K562 (cell line): ENCODE data around the gene PRRT1. TPM values are rescaled to one million over a fixed set of nuclear protein-coding genes. Genes with fewer than 3 reads are reported as not detected.
A peak's percentile ranks its signal among the peaks of the same experiment; 100 is the strongest.

Source experiments
- ATAC-seq: fragments of 200-7000 bp; cut with Tn5 transposase; 3 replicates; pipeline ENCODE4 v1.9.1; 2020; ENCODE audit warnings: moderate library complexity
- BruUV-seq: library from RNA; stranded (reverse); fragments of 400-500 nt; replicated peaks from 2 replicates; lab custom pipeline; 2021; lab: Mats Ljungman, UMichigan
- CTCF ChIA-PET: fragments of 300-600 bp; formaldehyde crosslinking; extraction: SDS; loops from one replicate; lab custom pipeline; 2021; ENCODE audit warnings: low intra/inter-chr PET ratio; lab: Yijun Ruan, JAX
- POLR2A ChIA-PET: fragments of 300-600, 350-650 bp; sonication (Branson Sonifier 250); formaldehyde crosslinking; extraction: SDS; loops from one replicate; lab custom pipeline; 2021; ENCODE audit warnings: antibody characterized with exemption, inconsistent platforms; lab: Yijun Ruan, JAX
- DNase-seq, 4 experiments: peaks; one replicate each; pipeline versions ENCODE4 v3.0.0 to v3.0.0-alpha.2; 2011 to 2018; ENCODE audit warnings: low spot score in 3 of 4, mixed read lengths in 3 of 4; ENCODE audit errors: extremely low read depth in 1 of 4
- FAIRE-seq: peaks from 2 replicates; lab custom pipeline; 2011; peaks lifted over from hg19 to GRCh38; lab: Jason Lieb, UNC
- H2AFZ ChIP-seq: 2 replicates; pipeline ENCODE4 v1.6.0; 2011; ENCODE audit warnings: low read depth, low read length, control low read depth, inconsistent platforms
- H3K27ac ChIP-seq: fragments of 200-600 bp; 3 replicates; pipeline ENCODE4 v1.8.0; 2011; ENCODE audit warnings: low read depth, mild to moderate bottlenecking, control low read depth, inconsistent platforms, low read length, moderate library complexity, mixed read lengths; ENCODE audit errors: extremely low read depth
- H3K27me3 ChIP-seq, 2 experiments: fragments of 300-600 bp in 1 of 2; 2 replicates in 1 of 2; 3 replicates in 1 of 2; pipeline versions ENCODE4 v1.6.0 to v1.8.0; 2011; ENCODE audit warnings: inconsistent platforms in 2 of 2, low read length in 2 of 2, mild to moderate bottlenecking in 1 of 2, mixed read lengths in 1 of 2, moderate library complexity in 1 of 2; ENCODE audit not compliant: control insufficient read depth in 2 of 2, insufficient read depth in 2 of 2
- H3K36me3 ChIP-seq: fragments of 300-600 bp; 3 replicates; pipeline ENCODE4 v1.8.0; 2011; ENCODE audit warnings: mild to moderate bottlenecking, low read length, inconsistent platforms; ENCODE audit not compliant: control insufficient read depth, insufficient read depth
- H3K4me1 ChIP-seq, 2 experiments: fragments of 200-600 bp in 1 of 2; replicated peaks in 1 of 2; 2 replicates in 1 of 2; 3 replicates in 1 of 2; pipeline versions ENCODE4 v1.5.1 to v1.8.0; 2011; ENCODE audit warnings: inconsistent platforms in 2 of 2, low read length in 2 of 2, mild to moderate bottlenecking in 1 of 2, mixed read lengths in 1 of 2, moderate library complexity in 1 of 2; ENCODE audit not compliant: control insufficient read depth in 2 of 2, insufficient read depth in 2 of 2
- H3K4me2 ChIP-seq: 2 replicates; pipeline ENCODE4 v1.6.1; 2011; ENCODE audit warnings: low read length, control low read depth, inconsistent platforms, mixed read lengths; ENCODE audit not compliant: insufficient read depth
- H3K4me3 ChIP-seq: fragments of 200-600 bp; sonication (generic), shearing (Covaris generic); 2 replicates; pipeline ENCODE4 v1.5.1; 2016; ENCODE audit warnings: control low read depth, inconsistent platforms
- H3K79me2 ChIP-seq: fragments of 200-600 bp; 3 replicates; pipeline ENCODE4 v1.8.0; 2011; ENCODE audit warnings: low read length, inconsistent platforms; ENCODE audit not compliant: control insufficient read depth, insufficient read depth
- H3K9ac ChIP-seq, 2 experiments: 2 replicates each; pipeline versions ENCODE4 v1.6.0 to v1.6.1; 2011; ENCODE audit warnings: low read depth in 2 of 2, low read length in 2 of 2, control low read depth in 1 of 2, inconsistent platforms in 1 of 2, mild to moderate bottlenecking in 1 of 2, mixed read lengths in 1 of 2; ENCODE audit not compliant: insufficient read depth in 1 of 2
- H3K9me1 ChIP-seq: one replicate; pipeline ENCODE4 v1.6.0; 2011; ENCODE audit warnings: inconsistent platforms, mild to moderate bottlenecking, low read length, moderate library complexity; ENCODE audit not compliant: control insufficient read depth, insufficient read depth
- H3K9me3 ChIP-seq: replicated peaks from 2 replicates; pipeline ENCODE4 v1.5.1; 2011; ENCODE audit warnings: low read depth, low read length, inconsistent platforms; ENCODE audit not compliant: control insufficient read depth, insufficient read depth
- H4K20me1 ChIP-seq: replicated peaks from 2 replicates; pipeline ENCODE4 v1.6.1; 2011; ENCODE audit warnings: low read length, inconsistent platforms, mixed read lengths; ENCODE audit not compliant: control insufficient read depth, insufficient read depth
- BRF1 ChIP-seq: IDR thresholded peaks from 3 replicates; pipeline ENCODE4 v1.6.1; 2011; ENCODE audit warnings: borderline replicate concordance, mild to moderate bottlenecking; ENCODE audit not compliant: insufficient read length; ENCODE audit errors: extremely low read depth
- CEBPG ChIP-seq, 3 experiments: fragments of 200-800 bp in 1 of 3; sonication (Bioruptor generic) in 1 of 3; sonication (generic) in 1 of 3; formaldehyde crosslinking in 1 of 3; IDR thresholded peaks in 2 of 3; conservative IDR thresholded peaks in 1 of 3; 2 replicates each; pipeline versions ENCODE4 v1.6.1 to v1.8.0; 2016 to 2022; ENCODE audit warnings: missing compliant biosample characterization in 2 of 3, missing genetic modification characterization in 2 of 3, mild to moderate bottlenecking in 1 of 3, missing genetic modification reagents in 1 of 3
- CXXC5 ChIP-seq: fragments of 250-450 bp; sonication (Bioruptor Pico); IDR thresholded peaks from 2 replicates; pipeline ENCODE4 v1.8.0; 2022; ENCODE audit warnings: inconsistent platforms, mild to moderate bottlenecking, moderate library complexity
- LEF1 ChIP-seq: fragments of 450-650 bp; IDR thresholded peaks from 2 replicates; pipeline ENCODE4 v1.6.1; 2016; ENCODE audit warnings: mild to moderate bottlenecking
- NRF1 ChIP-seq, 2 experiments: fragments of 450-650 bp; IDR thresholded peaks in 1 of 2; conservative IDR thresholded peaks in 1 of 2; 2 replicates each; pipeline ENCODE4 v1.6.1; 2014; ENCODE audit warnings: mild to moderate bottlenecking in 2 of 2
- PCBP1 ChIP-seq: fragments of 200-400 bp; formaldehyde crosslinking; IDR thresholded peaks from 2 replicates; pipeline ENCODE4 v1.6.1; 2018; ENCODE audit warnings: mild to moderate bottlenecking, low read depth, low read length; ENCODE audit not compliant: poor library complexity, severe bottlenecking
- PHF21A ChIP-seq: fragments of 450-650 bp; IDR thresholded peaks from 2 replicates; pipeline ENCODE4 v1.6.1; 2017; ENCODE audit warnings: low read depth, borderline replicate concordance
- SIN3A ChIP-seq, 2 experiments: fragments of 150-350 bp in 1 of 2; IDR thresholded peaks; 2 replicates each; pipeline ENCODE4 v1.6.1; 2011 to 2016; ENCODE audit warnings: borderline replicate concordance in 2 of 2, low read depth in 2 of 2, low read length in 2 of 2, mild to moderate bottlenecking in 2 of 2, moderate library complexity in 2 of 2; ENCODE audit not compliant: control insufficient read depth in 1 of 2
- SMARCA4 ChIP-seq: fragments of 450-650 bp; IDR thresholded peaks from 2 replicates; pipeline ENCODE4 v1.6.1; 2016
- ZNF263 ChIP-seq: sonication (generic); formaldehyde crosslinking; IDR thresholded peaks from 2 replicates; pipeline ENCODE4 v1.8.0; 2022; ENCODE audit warnings: mild to moderate bottlenecking, missing genetic modification reagents, borderline replicate concordance
- ZNF41 ChIP-seq: fragments of 250-450 bp; sonication (Bioruptor Pico); conservative IDR thresholded peaks from 2 replicates; pipeline ENCODE4 v1.4.0; 2020; ENCODE audit warnings: mild to moderate bottlenecking
- WGBS: fragments of 100-300 bp; shearing (Covaris generic); methylation state at CpG from one replicate; pipeline ENCODE4 v1.1.6; 2016; ENCODE audit warnings: low coverage, mixed read lengths; ENCODE audit not compliant: insufficient coverage; ENCODE audit errors: missing lambda C conversion rate; 5-methylcytosine and 5-hydroxymethylcytosine counted together
- in situ Hi-C: fragments of 300-500 bp; cut with MboI; formaldehyde crosslinking; loops from 4 replicates; pipeline ENCODE4 v1.15.0; 2018; ENCODE audit warnings: inconsistent platforms, mixed read lengths
- intact Hi-C: fragments of 100-400 bp; cut with micrococcal nuclease; formaldehyde crosslinking; loops from 2 replicates; pipeline ENCODE4 v1.14.2; 2022
- polyA plus RNA-seq, 8 experiments: library from polyadenylated mRNA; depleted of rRNA in 4 of 8; stranded (reverse) in 5 of 8; unstranded in 3 of 8; fragments of >200 nt; fragmentation: Nextera tagmentation in 2 of 8; fragmentation: Illumina TruSeq in 1 of 8; extraction: Ambion mirVana in 2 of 8; extraction: Trizol in 1 of 8; gene quantifications; 2 replicates each; pipeline versions ENCODE4 v1.2.1 to v1.2.3, GENCODE V29; 2011 to 2014; ENCODE audit warnings: inconsistent platforms in 1 of 8, missing spikeins in 1 of 8
- total RNA-seq, 7 experiments: library from RNA; depleted of rRNA in 6 of 7; stranded (reverse); fragments of >200 nt in 6 of 7; fragmentation: Illumina TruSeq in 2 of 7; extraction: Trizol in 2 of 7; gene quantifications; 2 replicates each; pipeline versions ENCODE4 v1.2.1 to v1.2.3, GENCODE V29; 2011 to 2021; ENCODE audit warnings: low replicate concordance in 1 of 7
- TF ChIP-seq, protein P1 (sequence below): fragments of 450-650 bp; formaldehyde crosslinking; IDR thresholded peaks from 2 replicates; pipeline ENCODE4 v1.4.0; 2020; ENCODE audit warnings: mild to moderate bottlenecking, moderate library complexity
- TF ChIP-seq, protein P2 (sequence below): fragments of 450-650 bp; IDR thresholded peaks from 2 replicates; pipeline ENCODE4 v1.6.1; 2016; ENCODE audit warnings: borderline replicate concordance

Gene PRRT1
- total and polyA plus RNA-seq, 9 of the 15 experiments (the other 6 are each of a cell fraction or from before 2014, with no cell fraction given): 0.14 to 3.5 (median 0.41) TPM

DNA sequence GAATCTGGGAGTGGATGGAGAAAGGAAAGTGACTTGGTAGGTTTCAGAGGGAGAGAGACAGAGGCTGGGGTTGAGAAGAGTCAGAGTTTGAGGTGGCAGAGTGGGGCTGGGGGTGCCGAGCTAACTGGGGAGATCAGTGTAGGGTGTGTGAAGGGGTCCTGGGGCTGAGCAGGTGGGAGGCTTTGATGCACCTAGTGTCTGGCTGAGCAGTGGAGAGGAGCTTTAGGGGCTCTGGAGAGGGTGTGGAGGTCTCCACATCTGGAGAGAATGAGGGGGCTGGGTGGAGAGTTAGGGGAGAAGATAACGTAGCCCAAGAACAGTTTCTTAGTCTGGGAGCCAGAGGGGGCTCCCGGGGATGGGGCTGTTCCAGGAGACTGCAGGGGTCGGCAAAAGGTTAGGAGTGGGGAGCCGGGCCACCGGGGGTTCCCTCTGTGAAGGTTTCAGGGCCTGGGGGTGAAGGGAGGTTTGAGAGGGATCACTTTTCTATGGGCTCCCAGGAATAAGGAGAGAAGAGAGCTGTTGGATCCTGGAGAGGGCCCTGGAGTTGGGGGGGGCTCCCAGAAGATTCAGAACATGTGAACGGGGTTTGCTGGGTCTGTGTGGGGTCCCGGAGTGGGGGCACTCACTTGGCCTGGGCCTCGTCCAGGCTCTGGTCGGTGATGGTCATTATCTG is 37.5 kb upstream of the PRRT1 start (continued):
- TF ChIP-seq, protein P1, sequence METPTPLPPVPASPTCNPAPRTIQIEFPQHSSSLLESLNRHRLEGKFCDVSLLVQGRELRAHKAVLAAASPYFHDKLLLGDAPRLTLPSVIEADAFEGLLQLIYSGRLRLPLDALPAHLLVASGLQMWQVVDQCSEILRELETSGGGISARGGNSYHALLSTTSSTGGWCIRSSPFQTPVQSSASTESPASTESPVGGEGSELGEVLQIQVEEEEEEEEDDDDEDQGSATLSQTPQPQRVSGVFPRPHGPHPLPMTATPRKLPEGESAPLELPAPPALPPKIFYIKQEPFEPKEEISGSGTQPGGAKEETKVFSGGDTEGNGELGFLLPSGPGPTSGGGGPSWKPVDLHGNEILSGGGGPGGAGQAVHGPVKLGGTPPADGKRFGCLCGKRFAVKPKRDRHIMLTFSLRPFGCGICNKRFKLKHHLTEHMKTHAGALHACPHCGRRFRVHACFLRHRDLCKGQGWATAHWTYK (CRISPR knock-in tag): 0 out of 2 replicates have a peak, but pooled peaks have one; percentile 14
- TF ChIP-seq, all 486 proteins: peak for 18

DNA sequence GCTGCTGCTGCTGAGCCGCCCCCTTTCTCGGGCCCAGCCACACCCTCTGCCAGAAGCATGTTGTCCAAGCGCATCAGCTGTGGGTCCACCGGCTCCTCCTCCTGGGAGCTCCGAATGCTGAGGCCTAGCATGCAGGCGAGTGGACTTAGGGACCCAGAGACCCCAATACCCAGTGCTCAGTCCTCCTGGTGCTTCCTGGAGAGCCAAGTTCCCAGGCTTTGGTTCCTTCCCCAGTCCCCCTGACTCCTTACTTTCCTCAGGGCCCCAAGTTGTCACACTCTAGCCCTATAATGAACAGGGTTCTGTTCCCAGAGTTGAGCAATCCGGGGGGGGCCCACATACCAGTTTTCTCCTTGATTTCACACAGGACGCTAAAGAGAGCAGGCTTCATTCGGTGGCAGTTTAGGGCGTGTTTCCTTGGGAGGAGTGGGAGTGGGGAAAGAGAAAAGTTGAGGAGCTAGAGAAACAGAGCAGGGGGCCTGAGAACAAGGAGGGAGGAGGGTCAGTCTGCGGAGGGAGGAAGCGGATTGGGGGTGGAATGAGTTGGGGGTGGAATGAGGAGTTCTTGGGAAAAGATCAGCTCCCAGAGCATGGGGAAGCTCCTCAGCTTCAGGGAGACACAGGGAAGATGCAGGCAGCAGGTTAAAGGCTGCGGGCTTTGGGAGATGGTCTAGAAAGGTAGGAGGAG is 36.8 kb upstream of the PRRT1 start:
- no peaks in the 10 kb centered on the region for H4K20me1 ChIP-seq
- H3K27me3 ChIP-seq: no peaks in the 10 kb centered on the region
- no TSS peak for BruUV-seq
- peak overlapping the region; percentile 90 for H3K4me2 ChIP-seq
- no peaks in the 10 kb centered on the region for H3K9me3 ChIP-seq
- H2AFZ ChIP-seq: no peak overlapping the region
- peak overlapping the region; percentile 93 for H3K27ac ChIP-seq
- peak overlapping the region; percentile 89 to 95 for H3K9ac ChIP-seq
- no peaks in the 10 kb centered on the region for H3K9me1 ChIP-seq
- intact Hi-C loops (no loop called here), in situ Hi-C loops (no loop called here)
- 5% methylated on average over 12 of the region's 13 CpGs for WGBS
- H3K4me1 ChIP-seq: peaks cover 66 to 74% of the 10 kb centered on the region in 2 experiments
- no peak for FAIRE-seq
- ChIA-PET CTCF (no interaction called here), POLR2A (interaction anchor here (0.5 to 2.5 kb wide), 9 partner anchors 9 to 498 kb away, joined by 3 to 8 read pairs (median 3); no protein-coding TSS in a partner anchor)
- ATAC-seq: peak; percentile 9
- peaks cover 65% of the 10 kb centered on the region for H3K79me2 ChIP-seq
- H3K4me3 ChIP-seq: peak overlapping the region; percentile 79
- peaks cover 42% of the 10 kb centered on the region; the same call in 2 of the 3 replicates for H3K36me3 ChIP-seq
- peak in 1 of 4 experiments; percentile 41 for DNase-seq
- TF ChIP-seq PCBP1 (no peak), CEBPG (CRISPR knock-in tag; IDR thresholded peaks at IDR 0.05) (no peak), CEBPG (tag; conservative IDR thresholded peaks at IDR 0.05 in 1 of 2, IDR thresholded peaks at IDR 0.05 in 1 of 2) (peak in 1 of 2 experiments; percentile 54; a peak in 1 of 4 replicates), PHF21A (peak; percentile 7; the same call in 1 of the 2 replicates), CXXC5 (CRISPR knock-in tag) (0 out of 2 replicates have a peak, but pooled peaks have one; percentile 20), SMARCA4 (peak; percentile 9; the same call in 1 of the 2 replicates), SIN3A (IDR thresholded peaks at IDR 0.05; ENCODE audit: borderline replicate concordance in 2 of 2, control insufficient read depth in 1 of 2, low read depth in 2 of 2, low read length in 2 of 2) (peak in 1 of 2 experiments; percentile 77; a peak in 1 of 4 replicates), LEF1 (no peak), BRF1 (no peak), ZNF263 (CRISPR knock-in tag) (peak; percentile 95), ZNF41 (CRISPR knock-in tag) (no peak), NRF1 (conservative IDR thresholded peaks at IDR 0.05 in 1 of 2, IDR thresholded peaks at IDR 0.05 in 1 of 2) (0 out of 4 replicates have a peak, but pooled peaks of 1 of the 2 experiments have one; percentile 19)
- TF ChIP-seq, protein P2, sequence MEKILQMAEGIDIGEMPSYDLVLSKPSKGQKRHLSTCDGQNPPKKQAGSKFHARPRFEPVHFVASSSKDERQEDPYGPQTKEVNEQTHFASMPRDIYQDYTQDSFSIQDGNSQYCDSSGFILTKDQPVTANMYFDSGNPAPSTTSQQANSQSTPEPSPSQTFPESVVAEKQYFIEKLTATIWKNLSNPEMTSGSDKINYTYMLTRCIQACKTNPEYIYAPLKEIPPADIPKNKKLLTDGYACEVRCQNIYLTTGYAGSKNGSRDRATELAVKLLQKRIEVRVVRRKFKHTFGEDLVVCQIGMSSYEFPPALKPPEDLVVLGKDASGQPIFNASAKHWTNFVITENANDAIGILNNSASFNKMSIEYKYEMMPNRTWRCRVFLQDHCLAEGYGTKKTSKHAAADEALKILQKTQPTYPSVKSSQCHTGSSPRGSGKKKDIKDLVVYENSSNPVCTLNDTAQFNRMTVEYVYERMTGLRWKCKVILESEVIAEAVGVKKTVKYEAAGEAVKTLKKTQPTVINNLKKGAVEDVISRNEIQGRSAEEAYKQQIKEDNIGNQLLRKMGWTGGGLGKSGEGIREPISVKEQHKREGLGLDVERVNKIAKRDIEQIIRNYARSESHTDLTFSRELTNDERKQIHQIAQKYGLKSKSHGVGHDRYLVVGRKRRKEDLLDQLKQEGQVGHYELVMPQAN: peak; percentile 43; the same call in 1 of the 2 replicates
